ENCODE measurements around the gene S100A7. TPM values are rescaled to one million over a fixed set of nuclear protein-coding genes. Genes with fewer than 3 reads are reported as not detected.
A peak's percentile ranks its signal among the peaks of the same experiment; 100 is the strongest.

S100A7 gene
- not detected in 2 replicates for total RNA-seq (ENCODE audit: low replicate concordance)

DNA sequence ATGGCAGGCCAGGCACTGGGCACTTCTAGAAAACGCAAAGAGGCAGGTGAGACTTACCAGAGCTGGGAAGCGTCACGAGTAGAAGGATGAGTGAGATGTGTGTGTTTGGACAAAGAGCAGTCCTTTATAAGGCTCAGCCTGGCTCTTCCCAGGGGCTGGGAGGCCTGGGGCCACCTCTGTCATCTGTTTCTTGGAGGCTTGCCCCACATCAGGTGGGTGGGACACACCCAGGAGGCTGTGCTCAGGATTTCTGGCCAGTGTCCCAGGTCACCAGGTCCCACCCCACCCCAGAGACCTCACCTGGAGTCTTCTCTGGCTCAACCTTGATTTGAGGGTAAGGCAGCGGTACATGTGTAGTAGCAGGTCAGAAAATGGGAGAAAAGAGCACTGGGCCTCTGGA, at the start of gene S100A7:
S100A7 (minus strand) TSS at position 101 of the 400 bp plus-strand sequence. CDS start 1,638 bp downstream, outside the sequence.
- no peak for DNase-seq (ENCODE audit: low read depth)
- H3K4me3 ChIP-seq (ENCODE audit: low read depth, low read length) = no peak within 1 kb of the TSS
- TF ChIP-seq, protein P1, sequence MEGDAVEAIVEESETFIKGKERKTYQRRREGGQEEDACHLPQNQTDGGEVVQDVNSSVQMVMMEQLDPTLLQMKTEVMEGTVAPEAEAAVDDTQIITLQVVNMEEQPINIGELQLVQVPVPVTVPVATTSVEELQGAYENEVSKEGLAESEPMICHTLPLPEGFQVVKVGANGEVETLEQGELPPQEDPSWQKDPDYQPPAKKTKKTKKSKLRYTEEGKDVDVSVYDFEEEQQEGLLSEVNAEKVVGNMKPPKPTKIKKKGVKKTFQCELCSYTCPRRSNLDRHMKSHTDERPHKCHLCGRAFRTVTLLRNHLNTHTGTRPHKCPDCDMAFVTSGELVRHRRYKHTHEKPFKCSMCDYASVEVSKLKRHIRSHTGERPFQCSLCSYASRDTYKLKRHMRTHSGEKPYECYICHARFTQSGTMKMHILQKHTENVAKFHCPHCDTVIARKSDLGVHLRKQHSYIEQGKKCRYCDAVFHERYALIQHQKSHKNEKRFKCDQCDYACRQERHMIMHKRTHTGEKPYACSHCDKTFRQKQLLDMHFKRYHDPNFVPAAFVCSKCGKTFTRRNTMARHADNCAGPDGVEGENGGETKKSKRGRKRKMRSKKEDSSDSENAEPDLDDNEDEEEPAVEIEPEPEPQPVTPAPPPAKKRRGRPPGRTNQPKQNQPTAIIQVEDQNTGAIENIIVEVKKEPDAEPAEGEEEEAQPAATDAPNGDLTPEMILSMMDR (IDR thresholded peaks at IDR 0.05; ENCODE audit: insufficient read depth, low read length) = no peak

DNA sequence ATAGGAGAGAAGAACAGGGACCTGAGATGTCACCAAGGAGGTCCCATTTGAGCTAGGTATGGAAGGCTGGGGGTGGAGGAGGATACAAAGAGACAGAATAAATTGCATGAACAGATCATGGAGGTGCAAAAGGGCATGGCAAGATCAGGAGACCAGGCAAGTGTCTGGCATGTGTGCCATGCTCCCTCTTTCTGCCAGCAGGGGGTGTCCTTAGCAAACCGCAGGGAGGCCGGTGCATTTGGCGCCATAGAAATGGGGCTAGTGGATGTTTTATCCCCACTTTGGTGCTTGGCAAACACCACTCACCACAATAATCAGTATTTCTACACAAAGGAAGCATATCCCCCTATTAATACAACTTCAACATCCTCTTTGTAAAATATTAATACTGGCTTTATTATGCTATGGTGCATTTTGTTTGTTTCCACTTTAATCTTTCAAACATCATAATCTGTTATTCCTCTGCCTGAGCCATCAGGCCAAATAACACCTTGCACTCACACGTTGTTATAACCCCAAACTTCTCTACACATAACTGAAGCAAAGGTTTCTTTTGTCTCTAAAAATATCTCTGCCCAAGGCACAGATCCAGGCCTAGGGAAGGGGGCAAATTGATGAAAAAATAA, 49.4 kb upstream of the S100A7 start:
- H3K4me3 ChIP-seq (ENCODE audit: low read depth, low read length) = no peak overlapping the region
- TF ChIP-seq, protein P1 (IDR thresholded peaks at IDR 0.05; ENCODE audit: insufficient read depth, low read length) = peak; percentile 66
- DNase-seq (ENCODE audit: low read depth) = no peak

DNA sequence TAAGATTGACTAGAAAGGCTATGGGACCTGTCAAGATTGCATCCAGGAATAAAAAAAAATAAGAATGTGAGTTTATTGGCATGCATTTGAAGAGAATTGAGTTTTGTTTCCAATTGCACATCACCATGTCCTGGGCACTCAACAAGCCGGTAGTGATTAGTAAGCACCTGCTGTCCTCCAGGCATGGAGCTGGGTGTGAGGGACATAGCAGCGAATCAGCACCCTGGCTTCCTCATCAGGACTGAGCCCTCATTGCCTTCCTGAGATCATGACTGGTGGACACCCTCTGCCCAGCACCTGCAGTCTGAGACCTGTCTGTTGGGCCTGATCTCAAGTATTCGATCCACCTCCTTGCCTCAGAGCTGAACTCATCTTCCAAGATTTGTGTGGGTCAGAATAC, 48.6 kb upstream of the S100A7 start:
- no peak overlapping the region for H3K4me3 ChIP-seq (ENCODE audit: low read depth, low read length)
- TF ChIP-seq, protein P1 (IDR thresholded peaks at IDR 0.05; ENCODE audit: insufficient read depth, low read length) = no peak
- DNase-seq (ENCODE audit: low read depth) = no peak

DNA sequence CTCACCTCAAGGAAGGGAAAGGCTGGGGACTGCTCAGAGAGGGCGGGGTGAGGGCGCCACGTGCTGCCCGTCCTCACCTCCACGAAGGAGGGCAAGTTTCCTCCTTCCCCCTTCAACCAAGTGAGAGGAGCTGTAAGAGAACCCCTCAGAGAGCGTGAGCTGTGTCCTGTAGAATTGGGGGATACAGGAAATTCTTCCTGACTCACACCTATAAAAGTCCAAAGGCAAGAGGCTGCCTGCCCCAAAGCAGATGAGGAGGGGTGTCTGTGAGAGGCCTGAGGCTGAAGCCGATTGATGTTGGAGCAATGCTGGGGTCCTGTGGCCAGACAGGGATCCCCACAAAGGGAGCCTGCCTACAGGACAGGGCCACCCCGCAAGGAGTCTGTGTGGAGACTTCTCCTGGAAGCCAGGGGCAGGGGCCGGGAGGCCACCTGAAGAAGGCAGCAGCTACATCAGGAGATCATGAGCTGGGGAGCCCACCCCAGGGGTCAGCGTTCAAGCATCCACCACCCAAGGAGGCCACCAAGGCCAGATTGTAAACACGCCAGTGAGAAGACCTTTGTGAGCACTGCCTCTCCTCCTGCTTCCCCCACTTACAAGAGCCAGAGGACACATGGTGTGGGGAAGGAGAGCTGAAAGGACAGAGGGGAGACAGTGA, 47.6 kb upstream of the S100A7 start:
- TF ChIP-seq, protein P1 (IDR thresholded peaks at IDR 0.05; ENCODE audit: insufficient read depth, low read length) = no peak
- no peak overlapping the region for H3K4me3 ChIP-seq (ENCODE audit: low read depth, low read length)
- no peak for DNase-seq (ENCODE audit: low read depth)

DNA sequence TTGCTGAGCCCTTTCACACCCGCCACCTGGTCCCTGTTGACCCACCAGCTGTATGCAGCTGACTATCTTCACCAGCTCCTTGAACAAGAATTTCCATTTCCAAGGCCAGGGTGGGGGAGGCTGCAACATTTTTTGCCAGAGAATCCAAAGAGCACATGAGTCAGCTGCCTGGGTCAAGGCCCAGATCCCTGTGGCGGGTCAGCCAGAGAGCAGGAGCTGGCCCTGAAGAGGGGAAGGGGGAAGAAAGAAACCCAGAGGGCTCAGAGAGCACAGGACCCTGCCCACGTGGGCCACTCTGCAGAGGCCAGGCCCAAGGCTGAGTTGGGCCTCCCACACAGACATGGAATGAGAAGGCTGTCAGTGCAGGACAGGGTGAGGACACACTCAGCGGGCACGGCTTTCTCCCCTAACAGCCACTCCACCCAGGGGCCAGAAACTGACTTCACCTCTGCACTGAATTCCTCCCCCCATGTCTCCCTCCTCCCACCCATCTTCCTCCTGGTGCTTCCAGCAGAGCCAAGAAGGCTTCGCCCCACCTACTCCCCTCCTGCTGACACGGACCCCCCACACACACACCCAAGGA, 46.5 kb upstream of the S100A7 start:
- TF ChIP-seq, protein P1 (IDR thresholded peaks at IDR 0.05; ENCODE audit: insufficient read depth, low read length) = no peak
- no peak overlapping the region for H3K4me3 ChIP-seq (ENCODE audit: low read depth, low read length)

DNA sequence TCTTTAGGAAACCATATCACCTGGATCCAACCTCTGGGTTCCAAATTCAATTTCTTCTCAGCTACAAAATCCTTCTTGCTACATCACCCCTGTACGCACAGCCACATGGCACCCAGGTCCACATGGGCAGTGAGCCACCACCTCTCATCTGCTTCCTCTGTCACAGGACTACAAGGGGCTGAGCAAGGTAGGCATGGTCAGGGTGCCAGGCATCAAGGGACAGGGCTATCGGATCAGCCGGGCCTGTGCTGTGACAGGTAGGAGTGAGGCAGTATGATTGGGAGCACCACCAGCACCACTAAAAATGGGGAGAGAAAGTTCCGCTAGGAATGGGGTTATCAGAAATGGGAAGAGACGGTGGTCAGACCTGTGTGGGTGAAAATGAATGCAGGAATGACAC, 45.9 kb upstream of the S100A7 start:
- no peak for DNase-seq (ENCODE audit: low read depth)
- TF ChIP-seq, protein P1 (IDR thresholded peaks at IDR 0.05; ENCODE audit: insufficient read depth, low read length) = no peak
- H3K4me3 ChIP-seq (ENCODE audit: low read depth, low read length) = no peak overlapping the region

More for the DNA sequence above, 46.5 kb upstream of the S100A7 start:
- DNase-seq (ENCODE audit: low read depth) = peak; percentile 90

Measured in fibroblast of the aortic adventitia (primary cell).